ENCODE results near the gene SFRP2.

The SFRP2 gene, protein sequence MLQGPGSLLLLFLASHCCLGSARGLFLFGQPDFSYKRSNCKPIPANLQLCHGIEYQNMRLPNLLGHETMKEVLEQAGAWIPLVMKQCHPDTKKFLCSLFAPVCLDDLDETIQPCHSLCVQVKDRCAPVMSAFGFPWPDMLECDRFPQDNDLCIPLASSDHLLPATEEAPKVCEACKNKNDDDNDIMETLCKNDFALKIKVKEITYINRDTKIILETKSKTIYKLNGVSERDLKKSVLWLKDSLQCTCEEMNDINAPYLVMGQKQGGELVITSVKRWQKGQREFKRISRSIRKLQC

DNA sequence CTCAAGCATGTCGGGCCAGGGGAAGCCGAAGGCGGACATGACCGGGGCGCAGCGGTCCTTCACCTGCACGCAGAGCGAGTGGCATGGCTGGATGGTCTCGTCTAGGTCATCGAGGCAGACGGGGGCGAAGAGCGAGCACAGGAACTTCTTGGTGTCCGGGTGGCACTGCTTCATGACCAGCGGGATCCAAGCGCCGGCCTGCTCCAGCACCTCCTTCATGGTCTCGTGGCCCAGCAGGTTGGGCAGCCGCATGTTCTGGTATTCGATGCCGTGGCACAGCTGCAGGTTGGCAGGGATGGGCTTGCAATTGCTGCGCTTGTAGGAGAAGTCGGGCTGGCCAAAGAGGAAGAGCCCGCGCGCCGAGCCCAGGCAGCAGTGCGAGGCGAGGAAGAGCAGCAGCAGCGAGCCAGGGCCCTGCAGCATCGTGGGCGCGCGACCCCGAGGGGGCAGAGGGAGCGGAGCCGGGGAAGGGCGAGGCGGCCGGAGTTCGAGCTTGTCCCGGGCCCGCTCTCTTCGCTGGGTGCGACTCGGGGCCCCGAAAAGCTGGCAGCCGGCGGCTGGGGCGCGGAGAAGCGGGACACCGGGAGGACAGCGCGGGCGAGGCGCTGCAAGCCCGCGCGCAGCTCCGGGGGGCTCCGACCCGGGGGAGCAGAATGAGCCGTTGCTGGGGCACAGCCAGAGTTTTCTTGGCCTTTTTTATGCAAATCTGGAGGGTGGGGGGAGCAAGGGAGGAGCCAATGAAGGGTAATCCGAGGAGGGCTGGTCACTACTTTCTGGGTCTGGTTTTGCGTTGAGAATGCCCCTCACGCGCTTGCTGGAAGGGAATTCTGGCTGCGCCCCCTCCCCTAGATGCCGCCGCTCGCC is at the start of gene SFRP2:
Gene SFRP2 (minus strand): TSS at position 671 of the 864 bp plus-strand sequence. CDS start 248 bp downstream, at position 423.
- DNase-seq (ENCODE audit: low spot score): no peak

DNA sequence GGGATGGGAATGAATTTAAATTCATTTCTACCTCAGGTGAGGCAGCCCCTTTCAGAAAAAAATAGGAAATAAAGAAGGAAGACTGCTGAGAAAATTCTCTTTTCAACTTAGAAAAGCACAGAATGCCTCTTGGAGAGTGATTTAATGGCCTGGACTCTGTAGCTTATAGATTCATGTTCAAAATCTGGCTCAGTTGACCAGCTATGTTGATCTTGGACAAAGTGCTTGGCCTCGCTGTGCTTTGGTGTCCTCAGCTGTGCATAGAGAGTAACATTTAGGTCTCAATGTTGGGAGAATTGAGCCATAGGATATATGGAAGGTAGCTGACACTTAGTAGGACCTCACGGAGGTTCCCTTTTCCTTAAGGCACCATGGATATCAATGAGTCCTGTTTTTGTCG is 49.7 kb upstream of the SFRP2 start:
- DNase-seq (ENCODE audit: low spot score): no peak

DNA sequence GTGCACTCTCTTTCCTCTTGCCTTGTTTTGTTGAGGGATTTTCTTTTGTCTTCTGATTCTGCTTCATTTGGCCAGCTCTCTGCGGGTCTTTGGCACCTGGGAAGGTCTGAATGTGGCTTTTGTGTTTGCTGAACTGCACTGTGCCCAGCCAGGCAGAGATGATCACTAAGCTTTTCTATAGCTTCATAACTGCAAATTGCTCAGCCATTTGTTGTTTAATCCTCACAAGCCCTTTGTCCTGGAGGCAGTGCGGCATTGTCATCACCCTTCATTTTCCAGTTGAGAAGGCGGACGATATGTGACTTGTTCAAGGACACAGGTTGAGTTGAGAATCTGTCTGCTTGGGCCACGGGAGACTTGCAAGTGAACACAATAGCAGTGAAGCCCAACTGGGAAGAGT is 46.0 kb upstream of the SFRP2 start:
- no peak for DNase-seq (ENCODE audit: low spot score)

DNA sequence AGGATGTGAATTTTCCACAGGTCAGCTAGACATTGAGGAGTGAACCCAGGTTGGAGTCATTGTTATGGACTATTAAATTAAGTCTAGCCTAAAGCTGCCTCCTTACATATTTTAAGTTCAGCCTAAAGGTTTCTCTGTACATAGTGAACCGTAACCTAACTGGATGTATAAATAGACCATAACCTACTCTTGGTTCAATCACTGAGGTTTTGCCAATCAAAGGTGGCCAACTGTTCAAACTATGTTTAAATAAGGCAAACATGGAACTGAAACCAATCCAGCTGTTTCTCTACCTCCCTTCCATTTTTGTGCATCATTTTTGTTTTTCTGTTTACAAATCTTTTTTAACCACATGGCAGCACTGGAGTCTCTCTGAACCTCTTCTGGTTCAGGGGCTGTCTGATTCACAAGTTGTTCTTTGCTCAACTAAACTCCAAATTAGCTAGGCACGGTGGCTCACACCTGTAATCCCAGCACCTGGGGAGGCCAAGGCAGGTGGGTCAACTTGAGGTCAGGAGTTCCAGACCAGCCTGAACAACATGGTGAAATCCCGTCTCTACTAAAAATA is 43.9 kb upstream of the SFRP2 start:
- DNase-seq (ENCODE audit: low spot score): no peak

GRCh38 chr4:153832054-153832453 is 43.2 kb upstream of the SFRP2 start:
- DNase-seq (ENCODE audit: low spot score): no peak

DNA sequence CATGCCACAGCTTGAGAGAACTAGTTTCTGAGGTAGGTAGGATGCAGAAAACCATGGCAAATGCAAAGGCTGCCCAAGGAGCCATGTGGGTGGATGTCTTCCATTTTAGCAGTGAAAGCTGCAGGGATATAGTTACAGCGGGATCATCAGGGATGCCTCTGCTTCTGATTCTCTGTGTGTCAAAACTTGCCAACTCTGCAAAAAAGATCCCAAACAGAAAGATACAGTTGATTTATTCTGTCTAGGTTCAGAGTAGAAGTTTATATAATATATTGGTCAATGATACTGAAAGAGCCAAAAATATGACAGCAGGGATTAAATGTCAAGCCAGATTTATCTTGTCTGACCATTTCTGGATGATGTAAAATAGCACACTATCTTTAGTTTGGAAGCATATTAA is 42.4 kb upstream of the SFRP2 start:
- DNase-seq (ENCODE audit: low spot score): no peak

GRCh38 chr4:153825691-153826090 is 36.8 kb upstream of the SFRP2 start:
- no peak for DNase-seq (ENCODE audit: low spot score)

DNA sequence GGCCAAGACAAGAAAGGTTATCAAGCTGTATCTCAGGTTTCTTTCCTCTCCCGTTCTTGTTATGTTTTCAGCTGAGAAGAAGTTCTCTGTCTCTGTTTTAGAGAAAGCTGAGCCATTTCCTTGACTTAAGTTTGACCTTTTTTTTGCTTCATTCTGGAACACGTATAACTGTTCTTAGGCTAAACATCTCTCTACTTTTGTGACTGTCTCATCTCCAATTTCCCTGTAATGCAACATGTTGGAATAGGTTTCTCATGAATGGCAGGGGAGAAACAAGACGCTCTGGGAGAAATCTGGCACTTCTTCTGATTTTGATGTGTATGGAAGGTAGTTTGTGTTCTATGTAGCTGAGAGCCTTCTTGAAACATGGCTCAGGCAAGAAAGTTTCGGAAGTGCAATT is 36.2 kb upstream of the SFRP2 start:
- no peak for DNase-seq (ENCODE audit: low spot score)

- no peak for DNase-seq (ENCODE audit: low spot score)
Measured at GRCh38 chr4:153824501-153824900, 35.6 kb upstream of the SFRP2 start.

DNA sequence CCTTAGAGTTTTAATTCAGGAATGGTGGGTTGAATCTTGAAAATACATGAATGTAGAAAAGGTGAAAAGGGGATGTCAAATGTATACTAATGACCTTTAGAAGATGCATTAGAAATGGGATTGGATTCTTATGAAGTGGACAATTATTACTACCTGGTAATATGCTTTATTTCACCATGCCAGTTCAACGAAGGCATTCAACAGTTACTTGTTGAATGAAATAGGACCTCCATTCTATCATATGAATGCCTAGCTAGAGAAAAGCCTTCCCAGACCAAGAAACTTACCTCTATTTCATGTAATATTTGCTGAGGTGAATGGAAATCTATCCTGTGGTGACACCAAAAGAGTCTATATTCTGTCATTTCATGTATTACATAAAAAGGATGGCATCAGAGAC is 34.6 kb upstream of the SFRP2 start:
- DNase-seq (ENCODE audit: low spot score): no peak

GRCh38 chr4:153822316-153822715 is 33.4 kb upstream of the SFRP2 start:
- no peak for DNase-seq (ENCODE audit: low spot score)

DNA sequence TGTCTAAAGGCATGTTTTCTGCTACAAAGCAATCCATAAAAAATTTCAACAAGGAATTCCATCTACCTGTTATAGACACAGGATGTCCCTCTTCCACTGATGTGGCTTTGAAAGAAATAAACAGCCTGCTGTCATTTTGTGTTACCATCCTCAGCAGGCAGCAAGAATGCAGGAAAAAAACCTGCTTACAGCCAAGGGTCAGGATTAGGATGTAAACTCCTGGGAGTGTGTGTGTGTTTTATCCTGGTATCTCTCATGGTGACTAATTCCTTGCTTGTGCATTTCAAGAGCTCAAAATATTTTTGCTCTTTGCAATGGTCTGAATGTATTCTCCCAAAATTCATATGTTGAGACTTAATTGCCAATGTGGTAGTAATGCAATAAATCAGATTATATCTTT is 28.6 kb upstream of the SFRP2 start:
- DNase-seq (ENCODE audit: low spot score): no peak

DNA sequence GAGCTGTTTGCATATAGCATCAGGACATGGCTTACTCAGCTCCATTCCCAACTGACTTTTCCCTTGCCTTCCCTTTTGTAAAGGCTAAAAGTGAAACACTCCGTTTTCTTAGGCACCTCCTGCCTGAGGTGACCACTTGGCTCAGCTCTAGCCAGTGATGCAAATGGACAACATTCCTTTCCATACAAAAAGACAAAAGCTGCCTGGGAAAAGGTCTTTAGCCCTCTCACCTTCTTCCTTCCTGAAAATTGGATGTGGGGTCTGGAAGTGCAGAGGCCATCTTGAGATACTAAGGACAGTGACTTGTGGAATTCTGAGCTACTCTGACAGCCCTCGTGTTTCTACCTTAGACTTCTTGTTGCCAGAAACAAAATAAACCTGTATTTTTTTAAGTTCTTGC is 27.7 kb upstream of the SFRP2 start:
- no peak for DNase-seq (ENCODE audit: low spot score)

GRCh38 chr4:153814789-153815188 is 25.9 kb upstream of the SFRP2 start:
- no peak for DNase-seq (ENCODE audit: low spot score)

DNA sequence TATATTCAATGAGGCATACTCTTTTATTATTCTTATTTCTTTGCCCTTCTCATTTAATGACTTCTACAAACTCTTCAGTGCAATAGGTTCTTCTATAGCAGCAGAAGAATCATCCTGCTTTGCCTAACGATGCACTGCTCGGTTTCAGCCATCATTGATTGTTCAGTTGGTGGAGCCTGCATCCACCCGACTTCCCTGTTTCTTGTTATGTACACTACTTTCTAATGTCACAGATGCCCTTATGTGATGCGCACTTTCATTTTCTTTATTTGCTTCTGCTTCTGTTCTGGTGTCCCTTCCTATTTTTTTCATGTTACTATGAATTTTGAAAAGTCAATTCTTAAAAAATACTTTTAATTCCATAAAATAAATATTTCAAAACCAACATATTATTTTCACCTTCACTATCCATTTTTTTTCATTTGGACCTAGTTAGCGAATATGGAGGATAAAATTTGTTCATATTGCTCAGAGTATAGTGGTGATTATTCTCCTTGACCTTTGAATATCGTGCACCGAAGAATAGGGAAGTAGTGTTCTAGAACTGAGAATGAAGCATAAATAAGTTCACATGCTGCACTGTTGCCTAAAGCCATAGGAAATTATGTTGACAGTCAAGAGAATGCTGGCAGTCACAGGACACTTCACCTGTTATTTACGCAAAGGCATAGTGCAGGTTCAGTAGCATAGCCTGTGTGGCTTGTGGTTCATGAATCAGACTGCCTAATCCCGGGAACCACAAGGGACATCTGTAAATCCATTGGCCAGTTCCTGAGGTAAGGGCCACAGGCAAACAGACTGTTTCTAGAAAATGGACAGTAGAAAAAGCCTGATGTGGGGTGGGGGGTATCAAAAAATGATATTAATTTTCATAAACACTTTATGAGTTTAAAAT is 21.3 kb upstream of the SFRP2 start:
- no peak for DNase-seq (ENCODE audit: low spot score)

DNA sequence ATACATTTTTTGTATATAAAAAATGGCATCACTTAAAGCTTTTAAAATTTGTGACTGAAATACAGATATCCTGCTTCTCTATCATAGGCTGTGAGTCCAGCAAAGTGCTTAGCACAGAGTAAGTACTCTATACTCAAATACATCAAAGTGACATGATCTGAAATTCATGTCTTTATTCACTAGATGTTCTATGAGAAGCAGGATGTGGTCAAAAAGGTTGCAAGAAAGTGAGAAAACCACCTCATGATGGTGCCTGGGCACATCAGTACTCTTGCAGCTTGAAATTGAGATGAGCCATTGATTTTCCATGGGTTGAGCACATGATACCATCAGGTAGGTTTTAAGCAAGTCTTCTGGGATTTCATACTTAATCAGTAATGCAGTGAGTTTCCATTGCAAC is 20.4 kb upstream of the SFRP2 start:
- DNase-seq (ENCODE audit: low spot score): no peak

DNA sequence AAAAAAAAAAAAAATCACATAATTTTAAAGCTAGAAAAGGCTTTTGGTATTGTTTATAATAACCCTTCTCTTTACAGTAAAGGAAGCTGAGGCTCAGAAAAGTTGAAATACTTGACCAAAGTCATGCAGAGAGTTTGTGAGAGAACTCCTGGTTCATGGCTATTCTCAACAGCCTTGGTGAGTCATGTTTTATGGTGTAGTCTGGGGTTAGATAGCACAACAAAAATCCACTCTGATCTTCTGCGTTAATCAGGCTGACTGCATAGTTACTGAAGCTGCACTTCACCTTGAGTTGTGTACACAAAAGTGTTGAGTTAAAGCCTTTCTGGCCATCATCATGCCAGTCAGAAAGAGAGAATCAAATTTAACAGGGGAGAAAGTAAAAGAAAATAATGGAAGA is 19.3 kb upstream of the SFRP2 start:
- DNase-seq (ENCODE audit: low spot score): no peak

GRCh38 chr4:153806073-153806472 is 17.2 kb upstream of the SFRP2 start:
- DNase-seq (ENCODE audit: low spot score): no peak

- DNase-seq (ENCODE audit: low spot score): no peak
Measured at GRCh38 chr4:153804722-153805121, 15.8 kb upstream of the SFRP2 start.

- no peak for DNase-seq (ENCODE audit: low spot score)
Measured at GRCh38 chr4:153799694-153800074, 10.8 kb upstream of the SFRP2 start.

DNA sequence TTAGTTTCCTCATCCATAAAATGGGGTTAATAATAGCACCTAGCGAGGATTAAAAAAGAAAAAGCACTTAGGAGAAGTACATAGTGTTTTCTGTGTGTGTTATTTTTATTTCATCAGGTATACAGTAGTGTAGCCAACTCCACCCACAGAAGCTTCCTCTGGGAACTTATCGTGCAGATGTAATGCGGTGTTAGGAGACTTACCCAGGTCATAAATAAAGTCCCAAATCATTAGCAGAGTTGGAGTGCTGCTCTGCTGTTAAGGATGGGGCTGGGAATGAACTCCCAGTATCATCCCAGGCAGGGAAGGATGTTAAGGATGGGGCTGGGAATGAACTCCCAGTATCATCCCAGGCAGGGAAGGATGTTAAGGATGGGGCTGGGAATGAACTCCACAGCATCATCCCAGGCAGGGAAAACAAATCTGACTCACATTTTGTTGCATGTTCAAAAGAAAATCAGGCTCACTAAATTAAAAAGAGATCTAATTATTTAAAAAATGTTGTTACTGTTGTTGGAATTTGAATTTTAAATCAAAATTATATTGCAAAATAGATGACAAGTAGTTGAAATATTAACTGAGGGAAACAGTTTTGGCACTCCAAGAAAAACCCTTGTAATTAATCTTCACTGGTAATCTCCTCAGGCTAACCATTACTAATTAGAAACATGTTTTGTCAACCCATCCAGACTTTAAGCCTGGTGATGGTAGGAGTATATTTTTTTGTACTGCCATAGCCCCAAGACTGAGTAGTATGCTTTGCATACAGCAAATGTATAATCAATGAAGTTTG is 10.2 kb upstream of the SFRP2 start:
- DNase-seq (ENCODE audit: low spot score): no peak
